CD4-positive, alpha-beta T cell treated with Interleukin-17A for 1 hour (primary cell): ENCODE results near the gene PVR.
"Not testable (repeated sequence)": the region's sequence is repeated elsewhere in the genome, so short reads cannot be mapped to it uniquely, and the experiment has no call there.

ENCODE experiments used
- DNase-seq: peaks from one replicate; pipeline ENCODE4 v3.0.0-alpha.2; 2020

PVR gene

DNA sequence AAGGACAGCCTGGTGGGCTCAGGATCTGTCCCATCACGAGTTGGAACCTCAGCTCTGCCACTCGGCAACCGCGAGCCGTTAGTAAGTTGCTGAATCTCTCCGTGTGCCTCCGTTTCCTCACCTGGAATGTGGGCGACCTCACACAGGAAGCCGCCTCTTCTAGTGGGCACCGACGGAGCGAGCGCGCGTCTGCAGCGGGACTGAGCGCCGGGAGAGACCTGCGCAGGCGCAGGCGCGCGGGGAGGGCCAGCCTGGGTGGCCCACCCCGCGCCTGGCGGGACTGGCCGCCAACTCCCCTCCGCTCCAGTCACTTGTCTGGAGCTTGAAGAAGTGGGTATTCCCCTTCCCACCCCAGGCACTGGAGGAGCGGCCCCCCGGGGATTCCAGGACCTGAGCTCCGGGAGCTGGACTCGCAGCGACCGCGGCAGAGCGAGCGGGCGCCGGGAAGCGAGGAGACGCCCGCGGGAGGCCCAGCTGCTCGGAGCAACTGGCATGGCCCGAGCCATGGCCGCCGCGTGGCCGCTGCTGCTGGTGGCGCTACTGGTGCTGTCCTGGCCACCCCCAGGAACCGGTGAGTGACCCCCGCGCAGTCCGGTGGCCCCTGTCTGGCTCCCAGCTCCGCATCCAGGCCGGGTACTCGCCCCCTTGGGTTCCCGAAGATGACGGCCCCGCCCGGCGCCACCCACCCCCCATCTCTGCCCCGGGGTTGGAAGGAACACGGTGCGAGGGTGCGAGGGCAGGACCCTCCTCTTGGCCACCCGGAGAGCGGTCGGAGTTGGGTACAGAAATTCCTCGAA lies at the start of gene PVR:
TSS of gene PVR (plus strand) at position 306 of the 797 bp plus-strand sequence. CDS start at position 493, 187 bp downstream.
- DNase-seq, result peak; percentile 4

DNA sequence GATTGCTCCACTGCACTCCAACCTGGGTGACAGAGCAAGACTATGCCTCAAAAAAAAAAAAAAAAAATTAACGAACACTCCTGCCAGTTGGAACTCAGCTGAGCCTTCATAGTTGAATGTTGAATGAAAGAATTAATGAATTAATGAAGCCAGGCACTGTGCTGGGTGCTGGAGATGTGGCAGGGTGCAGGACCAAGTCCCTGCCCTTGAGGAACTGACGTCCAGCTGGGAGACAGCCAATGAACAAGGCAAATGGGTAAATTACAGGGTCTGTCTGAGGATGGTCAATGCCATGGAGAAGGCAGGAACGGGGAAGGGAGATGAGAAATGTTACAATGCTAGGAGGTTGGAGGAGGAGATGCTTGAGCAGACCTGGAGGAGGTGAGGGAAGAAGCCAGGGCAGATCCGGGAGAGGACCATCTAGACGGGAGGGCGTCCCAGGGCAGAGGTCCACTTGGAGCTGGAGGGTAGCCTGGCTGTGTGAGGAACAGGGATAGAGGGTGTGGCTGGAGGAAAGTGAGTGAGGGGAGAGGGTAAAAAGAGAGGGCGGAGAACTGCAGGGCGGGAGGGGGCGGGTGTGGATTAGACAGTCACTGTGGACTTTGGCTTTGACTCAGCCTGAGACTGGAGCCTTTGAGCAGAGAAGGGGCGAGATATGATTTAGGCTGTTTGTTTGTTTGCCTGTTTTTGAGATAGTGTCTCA lies 47.1 kb upstream of the PVR start:
- no peak for DNase-seq

- DNase-seq, result no peak
Observed at GRCh38 chr19:44597131-44597491, 46.6 kb upstream of the PVR start.

DNA sequence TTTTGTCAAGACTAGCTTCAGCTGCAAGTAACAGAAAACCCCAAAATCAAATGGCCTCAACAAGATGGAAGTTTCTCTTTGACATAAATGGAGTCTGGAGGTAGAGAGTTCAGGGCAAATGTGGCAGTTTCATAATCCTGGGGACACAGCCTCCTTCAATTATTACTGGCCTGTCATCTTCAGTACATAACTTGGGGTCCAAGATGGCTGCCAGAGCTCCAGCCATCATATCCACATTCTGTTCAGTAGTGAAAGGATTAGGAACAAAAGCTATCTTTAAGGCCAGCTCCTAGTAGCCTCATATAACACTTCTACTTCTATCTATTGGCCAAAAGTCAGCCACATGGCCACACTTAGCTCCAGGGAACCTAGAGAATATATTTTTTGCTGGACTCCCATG lies 45.4 kb upstream of the PVR start:
- DNase-seq, result no peak

GRCh38 chr19:44598880-44599279 lies 44.8 kb upstream of the PVR start:
- DNase-seq, result no peak

DNA sequence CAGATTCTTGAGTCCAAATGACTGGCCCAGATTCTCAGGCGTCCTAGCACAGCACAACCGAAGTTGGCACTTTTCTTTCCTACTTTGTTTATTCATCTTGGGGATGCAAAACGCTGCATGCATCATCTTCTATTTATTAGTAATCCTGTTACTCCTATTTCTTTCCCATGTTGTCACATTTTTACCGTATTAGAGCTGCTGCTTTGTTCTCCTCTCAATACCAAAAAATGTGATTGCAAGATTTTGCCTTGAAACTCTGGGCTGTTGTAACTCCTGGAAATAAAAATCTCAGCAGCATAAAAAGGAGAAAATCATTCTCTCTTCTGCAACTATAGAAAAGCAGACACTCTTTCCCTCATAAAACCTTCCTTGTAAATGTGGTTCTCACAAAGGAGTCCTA lies 43.2 kb upstream of the PVR start:
- no peak for DNase-seq

- DNase-seq, result no peak
Observed at GRCh38 chr19:44602081-44602480, 41.6 kb upstream of the PVR start.

DNA sequence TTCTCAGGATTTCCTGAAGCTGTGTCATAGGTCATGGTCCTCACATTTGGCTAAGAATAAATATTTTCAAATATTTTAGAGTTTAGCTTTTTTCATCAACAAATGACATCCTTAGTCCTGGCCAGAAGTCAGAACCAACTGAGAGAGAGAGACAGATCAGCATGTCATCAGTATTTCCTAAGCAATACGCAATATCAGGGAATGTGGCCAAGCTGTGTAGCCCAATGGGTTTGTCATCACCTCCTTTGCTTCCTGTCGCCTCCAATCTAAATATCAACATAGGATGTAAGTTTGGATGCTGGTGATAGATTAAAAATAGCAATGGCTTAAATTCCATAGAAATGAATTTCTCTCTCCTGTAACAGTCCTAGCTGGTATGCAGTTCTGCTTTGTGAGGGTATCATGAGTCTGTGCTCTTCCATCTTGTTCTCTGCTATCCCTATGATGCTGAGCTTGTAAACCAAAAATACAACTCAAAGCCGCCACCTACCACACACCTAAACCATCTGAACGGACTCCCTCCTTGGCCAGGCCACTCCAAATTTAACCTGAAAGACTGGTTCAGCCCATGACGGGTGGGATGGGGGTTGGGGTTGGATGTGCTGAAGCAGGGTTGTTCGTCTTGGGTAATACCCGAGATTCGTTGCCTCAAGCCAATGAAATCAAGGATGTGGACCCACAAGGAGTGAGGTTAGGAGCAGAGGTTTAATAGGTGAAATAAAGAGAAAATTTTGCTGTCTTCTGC lies 40.3 kb upstream of the PVR start:
- DNase-seq, result no peak

DNA sequence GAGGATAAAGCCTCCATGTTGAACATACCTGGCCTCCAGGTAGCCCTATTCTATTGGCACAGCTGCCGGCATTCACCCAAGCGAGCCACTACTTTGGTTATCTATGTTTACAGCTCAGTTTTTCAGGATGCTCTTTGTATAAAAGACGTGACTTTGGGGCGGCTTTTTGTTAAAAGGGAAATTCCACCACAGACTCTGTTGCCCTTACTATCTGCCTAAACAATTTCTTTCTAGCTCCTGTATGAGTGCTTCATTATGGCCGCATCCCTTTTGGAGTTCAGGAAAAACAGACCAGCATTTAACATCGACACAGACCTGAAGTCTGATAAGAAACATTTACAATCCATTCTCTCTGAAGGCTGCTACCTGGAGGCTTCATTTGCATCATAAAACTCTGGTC lies 39.5 kb upstream of the PVR start:
- DNase-seq, result no peak

DNA sequence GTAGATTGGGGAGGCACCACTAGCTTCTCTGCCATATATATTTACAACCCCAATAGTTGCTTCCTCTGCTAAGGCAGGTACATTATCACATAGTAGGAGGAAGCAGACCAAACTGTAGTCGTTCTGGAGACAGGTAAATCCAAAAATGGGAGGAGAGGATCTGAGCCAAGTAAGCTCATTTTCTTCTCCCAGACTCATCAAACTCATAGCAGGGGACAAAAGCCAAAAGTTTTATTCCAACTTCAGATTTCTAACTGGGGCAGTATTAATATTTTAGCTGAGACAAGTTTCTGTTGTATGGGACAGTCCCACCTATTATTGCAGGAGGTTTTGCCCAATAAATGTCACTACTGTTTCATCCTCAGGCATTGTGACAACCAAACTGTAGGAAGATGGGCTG lies 38.2 kb upstream of the PVR start:
- DNase-seq, result no peak

DNA sequence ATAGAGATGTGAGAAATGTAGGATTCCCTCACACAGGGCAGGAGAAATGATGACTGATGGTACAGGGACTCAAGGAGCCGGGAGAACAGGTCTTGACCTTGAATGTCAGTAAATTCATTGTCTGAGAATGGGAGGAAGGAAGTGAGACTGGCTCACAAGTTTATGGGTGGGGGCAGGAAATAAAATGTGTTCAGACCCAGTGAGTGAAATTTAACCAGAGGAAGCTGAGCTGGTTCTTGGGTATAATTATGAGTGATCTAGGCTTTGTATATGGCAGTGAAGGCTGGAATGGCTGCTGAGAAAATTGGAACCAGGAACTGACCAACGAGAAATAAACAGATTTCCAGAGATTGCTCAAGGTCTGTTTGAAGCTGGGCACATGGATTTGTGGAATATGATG lies 36.7 kb upstream of the PVR start:
- DNase-seq, result no peak

DNA sequence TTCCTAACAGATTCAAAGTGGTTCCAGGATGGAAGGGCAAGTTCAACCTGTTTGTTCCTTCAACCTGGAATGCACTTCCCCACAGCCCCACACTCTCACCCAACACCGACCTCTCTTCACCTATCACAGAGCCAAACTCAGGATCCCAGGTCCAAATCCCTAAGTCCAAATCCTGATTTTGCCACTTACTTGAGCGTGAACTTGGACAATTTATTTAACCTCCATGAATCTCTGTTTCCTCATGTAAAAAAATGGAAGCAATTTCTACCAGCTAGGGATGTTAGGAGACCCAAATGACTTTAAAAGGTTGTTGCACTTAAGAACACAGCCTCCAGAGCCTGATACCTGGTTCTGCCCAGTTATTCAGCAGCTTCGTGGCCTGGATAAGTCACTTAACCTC lies 35.8 kb upstream of the PVR start:
- no peak for DNase-seq

GRCh38 chr19:44608391-44608821 lies 35.3 kb upstream of the PVR start:
- DNase-seq, result no peak

- no peak for DNase-seq
Observed at GRCh38 chr19:44609219-44609618, 34.5 kb upstream of the PVR start.

DNA sequence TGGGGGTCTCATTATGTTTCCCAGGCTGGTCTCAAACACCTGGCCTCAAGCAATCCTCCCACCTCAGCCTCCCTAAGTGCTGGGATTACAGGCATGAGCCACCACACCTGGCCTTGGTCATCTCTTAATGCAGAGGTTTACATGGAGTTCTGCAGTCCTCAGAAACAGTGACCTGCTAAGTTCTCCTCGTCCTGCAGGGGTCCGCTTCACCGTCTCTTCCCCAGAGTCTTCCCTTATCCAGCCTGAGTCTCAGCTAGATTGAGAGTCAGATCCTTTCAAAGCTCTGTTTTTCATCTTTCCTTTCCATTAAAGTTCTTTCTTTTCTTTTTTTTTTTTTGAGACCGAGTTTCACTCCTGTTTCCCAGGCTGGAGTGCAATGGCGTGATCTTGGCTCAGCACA lies 33.2 kb upstream of the PVR start:
- DNase-seq, result not testable (repeated sequence)

GRCh38 chr19:44611812-44612295 lies 31.9 kb upstream of the PVR start:
- no peak for DNase-seq

DNA sequence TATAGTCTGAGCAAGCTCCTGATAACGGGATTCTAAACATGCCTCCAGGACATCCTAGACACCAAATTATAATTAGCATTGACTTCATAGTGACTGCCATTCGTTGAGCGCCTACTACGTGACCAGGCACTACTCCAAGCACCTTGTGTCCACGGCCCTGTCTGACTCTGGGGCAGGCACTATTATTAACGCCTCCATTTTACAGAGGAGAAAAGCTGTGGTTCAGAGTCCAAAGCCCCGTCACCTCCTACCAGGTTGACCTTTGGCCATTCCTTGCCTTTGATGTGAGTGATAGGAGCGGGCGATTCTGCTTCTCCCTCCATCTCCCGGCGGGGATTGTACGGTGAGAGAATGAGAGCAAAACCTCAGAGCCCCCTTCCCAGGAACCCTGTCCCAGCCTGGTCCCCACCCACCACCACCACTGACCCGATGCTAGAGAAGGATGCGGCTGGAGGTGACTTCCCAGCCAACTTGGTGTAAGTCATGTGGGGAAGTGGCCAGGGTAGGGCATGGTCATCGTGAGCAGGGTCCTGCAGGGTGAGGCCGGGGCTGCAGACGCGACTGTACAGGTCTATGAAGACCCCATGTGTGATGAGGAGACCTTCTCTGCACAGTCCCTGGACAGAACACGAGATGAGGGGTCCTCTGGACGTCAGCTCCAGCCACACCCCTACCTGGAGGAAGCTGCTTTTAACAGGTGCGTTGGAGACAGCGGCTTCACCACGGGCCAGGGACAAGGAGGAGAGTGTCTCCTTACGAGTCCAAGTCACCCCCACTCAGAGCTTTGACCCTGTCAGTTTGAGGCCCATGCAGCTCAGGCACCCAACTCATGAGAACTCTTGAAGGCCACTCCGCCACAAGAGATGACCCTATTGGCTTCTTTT lies 30.2 kb upstream of the PVR start, which contains the start of gene IGSF23:
TSS of gene IGSF23 (plus strand) at position 269 of the 884 bp plus-strand sequence. CDS start at position 352, 83 bp downstream.
- no peak for DNase-seq

- no peak for DNase-seq
Observed at GRCh38 chr19:44614313-44614712, 29.4 kb upstream of the PVR start.

GRCh38 chr19:44615863-44616247 lies 27.9 kb upstream of the PVR start:
- no peak for DNase-seq

DNA sequence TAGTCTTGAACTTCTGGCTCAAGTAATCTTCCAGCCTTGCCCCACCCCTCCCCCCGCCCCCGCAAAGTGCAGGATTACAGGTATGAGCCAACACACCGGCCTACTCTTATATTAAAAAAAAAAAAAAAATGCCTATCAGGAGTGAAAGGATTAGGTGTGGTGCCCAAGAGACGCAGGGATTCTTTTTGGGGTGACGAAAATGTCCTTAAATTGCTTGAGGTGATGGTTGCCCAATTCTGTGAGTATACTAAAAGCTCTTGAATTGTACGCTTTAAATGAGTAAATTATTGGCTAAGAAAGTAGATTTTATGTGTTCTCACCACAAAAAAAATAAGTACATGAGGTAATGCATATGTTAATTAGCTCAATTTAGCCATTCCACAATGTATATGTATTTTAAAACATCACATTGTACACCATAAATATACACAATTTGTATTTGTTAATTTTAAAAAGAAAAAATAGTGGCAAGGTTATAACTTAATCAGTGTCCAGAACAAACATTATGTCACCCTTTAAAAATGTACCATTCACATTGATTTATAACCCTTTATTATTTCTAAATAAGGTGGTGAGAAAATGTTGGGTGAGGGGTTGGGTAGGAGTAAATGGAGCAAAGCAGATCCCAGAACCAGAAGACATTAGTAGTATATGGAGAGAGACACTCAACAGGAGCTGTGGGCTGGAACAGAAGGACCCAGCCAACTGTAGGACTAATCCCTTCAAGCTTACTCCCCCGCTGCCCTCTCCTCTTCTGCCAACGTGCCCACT lies 26.4 kb upstream of the PVR start:
- no peak for DNase-seq

DNA sequence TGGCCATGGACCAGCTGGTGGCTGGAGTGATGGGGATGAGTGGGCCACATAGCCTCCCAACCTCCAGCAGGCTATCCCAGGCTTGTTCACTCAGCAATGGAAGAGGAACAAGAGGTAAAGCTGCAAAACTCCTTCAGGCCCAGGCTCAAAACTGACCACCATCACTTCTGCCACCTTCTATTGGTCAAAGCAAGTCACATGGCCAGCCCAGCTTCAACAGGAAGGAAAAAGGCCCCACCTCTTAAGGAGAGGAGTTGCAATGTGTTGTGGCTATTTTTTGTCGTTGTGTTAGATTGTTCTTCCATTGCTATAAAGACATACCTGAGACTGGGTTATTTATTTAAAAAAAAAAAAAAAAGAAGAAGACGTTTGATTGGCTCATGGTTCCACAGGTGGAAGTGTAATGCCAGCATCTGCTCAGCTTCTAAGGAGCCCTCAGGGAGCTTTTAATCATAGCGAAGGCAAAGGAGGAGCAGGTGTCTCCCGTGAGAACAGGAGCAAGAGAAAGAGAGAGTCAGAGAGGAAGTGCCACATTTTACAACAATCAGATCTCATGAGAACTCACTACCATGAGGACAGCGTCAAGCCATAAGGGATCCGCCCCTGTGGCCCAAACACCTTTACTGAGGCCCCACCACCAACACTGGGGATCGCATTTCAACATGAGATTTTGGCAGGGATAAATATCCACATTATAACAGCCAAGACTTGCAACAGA lies 24.9 kb upstream of the PVR start:
- DNase-seq, result no peak
